Left ventricle myocardium inferior (tissue), 1 donor: Measurements from ENCODE around the gene RFXANK. TPM values are rescaled to one million over a fixed set of nuclear protein-coding genes. Genes with fewer than 3 reads are reported as not detected.

Experiments
- DNase-seq: peaks from one replicate; pipeline ENCODE4 v3.0.0-alpha.2; 2020
- H3K27ac ChIP-seq: fragments of 200-600 bp; replicated peaks from 2 replicates; pipeline ENCODE4 v1.8.0; 2021
- H3K27me3 ChIP-seq: fragments of 200-600 bp; 2 replicates; pipeline ENCODE4 v1.8.0; 2021; ENCODE audit warnings: low read depth
- H3K36me3 ChIP-seq: fragments of 200-600 bp; 2 replicates; pipeline ENCODE4 v1.8.0; 2021
- H3K4me1 ChIP-seq: fragments of 200-600 bp; 2 replicates; pipeline ENCODE4 v1.8.0; 2021
- H3K4me3 ChIP-seq: fragments of 200-600 bp; 2 replicates; pipeline ENCODE4 v1.8.0; 2021; ENCODE audit warnings: mild to moderate bottlenecking, moderate library complexity
- H3K9me3 ChIP-seq: fragments of 200-600 bp; replicated peaks from 2 replicates; pipeline ENCODE4 v1.8.0; 2021
- intact Hi-C: fragments of 100-400 bp; cut with micrococcal nuclease; formaldehyde crosslinking; loops from one replicate; pipeline ENCODE4 v1.11.0; 2022
- total RNA-seq: library from RNA; stranded (reverse); fragmentation: NEBNext Ultra II Directional; extraction: Animal tissue kit (Norgen Biotek cat#: 25700); gene quantifications from one replicate; pipeline ENCODE4 v1.2.1, GENCODE V29; 2021
- TF ChIP-seq, protein P1 (sequence below): fragments of 200-600 bp; IDR thresholded peaks from 2 replicates; pipeline ENCODE4 v1.8.0; 2021; ENCODE audit warnings: antibody characterized with exemption, mild to moderate bottlenecking, borderline replicate concordance
- donor health status: DM: no; HTN: yes; CAD: no; lungs with severe emphysema.

Gene RFXANK
- total RNA-seq, 1 donor from 2014 or later, result 37.2 TPM

DNA sequence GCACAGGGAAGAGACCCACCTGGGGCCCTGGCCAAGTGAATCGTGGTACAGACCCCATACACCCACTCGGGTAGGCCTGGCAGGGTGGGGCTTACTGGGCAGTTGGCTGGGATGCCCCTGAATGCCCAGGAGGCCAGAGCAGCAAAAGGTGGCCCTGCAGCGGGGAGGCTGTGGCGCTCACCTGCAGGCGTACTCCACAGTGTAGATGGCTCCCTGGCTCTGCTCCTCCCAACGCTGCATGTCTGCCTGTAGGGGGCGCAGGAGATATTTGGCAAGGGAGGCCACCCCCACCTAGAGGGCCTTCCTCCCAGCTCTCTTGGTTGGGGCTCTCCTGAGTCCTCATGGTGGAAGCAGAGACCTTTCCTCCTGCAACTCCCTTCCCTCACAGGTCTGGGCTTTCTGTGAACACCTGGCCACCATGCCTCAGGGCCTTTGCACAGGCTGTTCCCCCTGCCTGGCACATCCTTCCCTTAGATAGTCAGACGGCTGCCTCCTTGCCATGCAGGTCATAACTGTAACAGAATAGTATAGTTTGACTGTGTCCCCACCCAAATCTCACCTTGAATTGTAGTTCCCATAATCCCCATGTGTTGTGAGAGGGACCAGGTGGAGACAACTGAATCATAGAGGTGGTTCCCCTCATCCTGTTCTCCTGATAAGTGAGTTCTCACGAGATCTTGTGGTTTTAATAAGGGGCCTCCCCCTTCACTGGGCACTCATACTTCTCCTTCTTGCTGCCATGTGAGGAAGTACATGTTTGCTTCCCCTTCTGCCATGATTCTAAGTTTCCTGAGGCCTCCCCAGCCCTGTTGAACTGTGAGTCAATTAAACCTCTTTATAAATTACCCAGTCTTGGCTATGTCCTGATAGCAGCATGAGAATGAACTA, 6.0 kb upstream of the RFXANK start:
- TF ChIP-seq, protein P1, sequence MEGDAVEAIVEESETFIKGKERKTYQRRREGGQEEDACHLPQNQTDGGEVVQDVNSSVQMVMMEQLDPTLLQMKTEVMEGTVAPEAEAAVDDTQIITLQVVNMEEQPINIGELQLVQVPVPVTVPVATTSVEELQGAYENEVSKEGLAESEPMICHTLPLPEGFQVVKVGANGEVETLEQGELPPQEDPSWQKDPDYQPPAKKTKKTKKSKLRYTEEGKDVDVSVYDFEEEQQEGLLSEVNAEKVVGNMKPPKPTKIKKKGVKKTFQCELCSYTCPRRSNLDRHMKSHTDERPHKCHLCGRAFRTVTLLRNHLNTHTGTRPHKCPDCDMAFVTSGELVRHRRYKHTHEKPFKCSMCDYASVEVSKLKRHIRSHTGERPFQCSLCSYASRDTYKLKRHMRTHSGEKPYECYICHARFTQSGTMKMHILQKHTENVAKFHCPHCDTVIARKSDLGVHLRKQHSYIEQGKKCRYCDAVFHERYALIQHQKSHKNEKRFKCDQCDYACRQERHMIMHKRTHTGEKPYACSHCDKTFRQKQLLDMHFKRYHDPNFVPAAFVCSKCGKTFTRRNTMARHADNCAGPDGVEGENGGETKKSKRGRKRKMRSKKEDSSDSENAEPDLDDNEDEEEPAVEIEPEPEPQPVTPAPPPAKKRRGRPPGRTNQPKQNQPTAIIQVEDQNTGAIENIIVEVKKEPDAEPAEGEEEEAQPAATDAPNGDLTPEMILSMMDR, result peak; percentile 63
- intact Hi-C loops, result no loop called here
- Histone ChIP-seq H3K27ac (no peak overlapping the region), H3K27me3 (no peaks in the 10 kb centered on the region), H3K36me3 (peaks cover 27% of the 10 kb centered on the region), H3K9me3 (no peaks in the 10 kb centered on the region), H3K4me3 (no peak overlapping the region), H3K4me1 (peaks cover 26% of the 10 kb centered on the region)
- no peak for DNase-seq

DNA sequence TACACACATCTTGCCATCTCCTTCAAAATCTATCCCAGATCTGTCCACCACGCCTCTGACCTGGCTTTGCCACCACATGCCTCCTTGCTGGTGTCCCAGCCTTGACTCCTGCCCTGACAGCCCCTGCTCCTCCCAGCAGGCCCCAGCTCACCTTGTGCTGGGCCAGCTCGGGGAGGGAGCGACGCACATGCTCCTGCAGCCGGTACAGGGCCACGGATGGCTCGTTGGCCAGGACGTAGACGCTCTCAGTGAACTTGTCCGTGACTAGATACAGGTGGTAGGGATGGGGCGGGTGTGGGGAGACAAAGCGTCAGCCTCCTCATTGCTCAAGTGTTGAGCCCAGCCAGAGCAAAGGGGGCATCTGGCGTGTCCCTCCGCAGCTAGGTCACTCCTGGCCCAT, 5.3 kb upstream of the RFXANK start:
- no peak for DNase-seq
- intact Hi-C loops, result no loop called here
- peaks cover 32% of the 10 kb centered on the region for H3K4me1 ChIP-seq
- TF ChIP-seq, protein P1, result no peak
- H3K27ac ChIP-seq, result no peak overlapping the region
- peaks cover 21% of the 10 kb centered on the region for H3K36me3 ChIP-seq
- no peaks in the 10 kb centered on the region for H3K27me3 ChIP-seq
- no peaks in the 10 kb centered on the region for H3K9me3 ChIP-seq
- H3K4me3 ChIP-seq, result no peak overlapping the region

DNA sequence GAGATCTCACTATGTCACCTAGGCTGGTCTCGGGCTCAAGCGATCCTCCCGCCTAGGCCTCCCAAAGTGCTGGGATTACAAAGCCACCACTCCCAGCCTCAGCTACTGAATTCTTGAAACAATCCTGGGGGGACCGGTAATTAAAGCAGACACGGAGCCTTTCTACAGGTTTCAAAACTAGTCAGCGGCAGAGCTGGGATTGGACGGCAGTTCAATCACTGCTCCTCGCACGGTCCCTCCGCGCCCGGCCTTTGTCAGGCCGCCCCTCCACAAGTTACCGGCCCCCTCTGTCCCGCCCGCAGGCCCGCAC, 335 bp upstream of the RFXANK start:
- intact Hi-C loops, result no loop called here

DNA sequence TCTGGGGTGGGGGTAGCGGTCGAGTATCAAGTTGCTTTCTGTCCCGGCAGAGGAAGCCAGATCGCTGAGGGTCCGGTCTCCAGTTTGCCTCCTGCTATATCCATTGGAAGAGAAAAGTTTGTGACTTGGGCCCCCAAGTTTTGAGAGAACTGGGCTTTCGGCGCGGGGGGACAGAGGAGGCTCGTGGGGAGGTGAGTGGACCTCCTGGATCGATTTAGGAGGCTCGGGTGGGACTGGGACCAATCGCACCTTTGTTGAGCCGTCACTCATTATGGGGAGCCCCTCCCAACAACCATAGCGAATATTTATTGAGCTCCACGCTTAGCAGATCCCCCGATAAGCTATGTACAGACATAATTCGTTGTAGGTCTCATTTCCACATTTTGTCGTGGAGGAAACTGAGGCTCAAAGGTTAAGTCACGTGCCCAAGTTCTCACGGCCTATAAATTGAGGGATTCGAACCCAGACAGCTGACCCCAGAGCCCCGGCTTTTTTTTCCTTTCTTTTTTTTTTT, 909 bp downstream of the RFXANK start:
- peaks cover 19% of the 10 kb centered on the region for H3K36me3 ChIP-seq
- peaks cover 61% of the 10 kb centered on the region for H3K4me1 ChIP-seq
- peak overlapping the region; percentile 86 for H3K4me3 ChIP-seq
- H3K27me3 ChIP-seq, result no peaks in the 10 kb centered on the region
- H3K27ac ChIP-seq, result peak overlapping the region; percentile 100
- H3K9me3 ChIP-seq, result no peaks in the 10 kb centered on the region
- DNase-seq, result no peak
- TF ChIP-seq, protein P1, result no peak
- intact Hi-C loops, result no loop called here

More for the DNA sequence above, 335 bp upstream of the RFXANK start:
- Histone ChIP-seq H3K27me3 (no peaks in the 10 kb centered on the region), H3K27ac (peak overlapping the region; percentile 100), H3K4me3 (peak overlapping the region; percentile 86), H3K4me1 (peaks cover 61% of the 10 kb centered on the region), H3K36me3 (peaks cover 11% of the 10 kb centered on the region), H3K9me3 (no peaks in the 10 kb centered on the region)
- no peak for DNase-seq
- TF ChIP-seq, protein P1, result no peak

DNA sequence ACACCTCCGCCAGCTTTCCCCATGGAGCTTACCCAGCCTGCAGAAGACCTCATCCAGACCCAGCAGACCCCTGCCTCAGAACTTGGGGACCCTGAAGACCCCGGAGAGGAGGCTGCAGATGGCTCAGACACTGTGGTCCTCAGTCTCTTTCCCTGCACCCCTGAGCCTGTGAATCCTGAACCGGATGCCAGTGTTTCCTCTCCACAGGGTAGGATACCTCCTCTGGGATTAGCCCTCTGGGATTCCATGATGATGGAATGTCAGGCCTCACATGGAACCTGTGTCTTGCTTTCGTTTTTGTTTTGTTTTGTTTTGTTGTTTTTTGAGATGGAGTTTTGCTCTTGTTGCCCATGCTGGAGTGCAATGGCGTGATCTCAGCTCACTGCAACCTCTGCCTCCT, 1.9 kb downstream of the RFXANK start:
- Histone ChIP-seq H3K4me1 (peaks cover 56% of the 10 kb centered on the region), H3K9me3 (no peaks in the 10 kb centered on the region), H3K27ac (peak overlapping the region; percentile 100), H3K4me3 (peak overlapping the region; percentile 86), H3K36me3 (peaks cover 29% of the 10 kb centered on the region), H3K27me3 (no peaks in the 10 kb centered on the region)
- DNase-seq, result no peak
- intact Hi-C loops, result no loop called here
- TF ChIP-seq, protein P1, result no peak
